Ovary (tissue), 3 donors: ENCODE results near the gene SSR1.

ENCODE experiments used
- CTCF ChIP-seq, 3 donors: fragments of 450-650 bp in 2 of 3; fragments of 200-600 bp in 1 of 3; IDR thresholded peaks; one replicate each; pipeline versions ENCODE4 v1.5.1 to v1.8.0; 2016 to 2022; ENCODE audit warnings: antibody characterized with exemption in 3 of 3, mild to moderate bottlenecking in 1 of 3
- POLR2A ChIP-seq: fragments of 450-650 bp; IDR thresholded peaks from one replicate; pipeline ENCODE4 v1.6.1; 2017; ENCODE audit warnings: antibody characterized with exemption, mild to moderate bottlenecking, moderate library complexity
- donor health status: DM: no; HTN: no; CAD: no.

- TF ChIP-seq CTCF (IDR thresholded peaks at IDR 0.05) (no peak), POLR2A (no peak)
These were observed 11.3 kb downstream of the SSR1 start for GRCh38 chr6:7301702-7302101.
